B cell (primary cell): ENCODE results near the gene AVP. TPM values are rescaled to one million over a fixed set of nuclear protein-coding genes. Genes with fewer than 3 reads are reported as not detected.

Experiments used
- ATAC-seq: fragments of 200-7000 bp; cut with Tn5 transposase; one replicate; pipeline ENCODE4 v1.10.0; 2021; ENCODE audit warnings: low read depth, mild to moderate bottlenecking, moderate number of reproducible peaks, moderate library complexity
- CTCF ChIA-PET: fragments of 350-600 bp; sonication (Branson Sonifier 250); formaldehyde crosslinking; loops from one replicate; lab custom pipeline; 2021; ENCODE audit warnings: antibody characterized with exemption, inconsistent platforms; lab: Charles Lee
- POLR2A ChIA-PET: fragments of 350-600 bp; sonication (Branson Sonifier 250); formaldehyde crosslinking; loops from one replicate; lab custom pipeline; 2021; ENCODE audit warnings: antibody characterized with exemption; lab: Charles Lee
- DNase-seq: peaks from one replicate; pipeline ENCODE4 v3.0.0; 2013
- H2AFZ ChIP-seq: 2 replicates; pipeline ENCODE4 v1.6.1; 2012; ENCODE audit warnings: mild to moderate bottlenecking, low read depth, low read length; ENCODE audit not compliant: insufficient read depth, poor library complexity, severe bottlenecking
- H3K27ac ChIP-seq, 2 donors: 1 replicate in 1 of 2; 2 replicates in 1 of 2; pipeline ENCODE4 v1.5.1; 2012 to 2013; ENCODE audit warnings: low read length in 2 of 2, mild to moderate bottlenecking in 2 of 2, moderate library complexity in 1 of 2
- H3K27me3 ChIP-seq, 4 experiments: fragments of 200-600 bp in 1 of 4; sonication (generic) in 1 of 4; replicated peaks in 1 of 4; 1 replicate in 2 of 4; 2 replicates in 2 of 4; pipeline versions ENCODE4 v1.6.1 to v1.7.0; 2013 to 2016; ENCODE audit warnings: low read length in 3 of 4, mild to moderate bottlenecking in 2 of 4, mixed read lengths in 1 of 4, moderate library complexity in 1 of 4; ENCODE audit not compliant: insufficient read depth in 4 of 4, control insufficient read depth in 3 of 4; ENCODE audit errors: control extremely low read depth in 1 of 4
- H3K36me3 ChIP-seq, 2 experiments: replicated peaks in 1 of 2; 1 replicate in 1 of 2; 2 replicates in 1 of 2; pipeline versions ENCODE4 v1.6.1 to v1.7.1; 2013; ENCODE audit warnings: low read length in 1 of 2; ENCODE audit not compliant: insufficient read depth in 2 of 2, control insufficient read depth in 1 of 2; ENCODE audit errors: control extremely low read depth in 1 of 2, extremely low read depth in 1 of 2
- H3K4me1 ChIP-seq, 2 donors: fragments of 200-600 bp in 1 of 2; sonication (generic) in 1 of 2; 1 replicate in 1 of 2; 2 replicates in 1 of 2; pipeline versions ENCODE4 v1.5.1 to v1.6.1; 2013 to 2017; ENCODE audit warnings: low read length in 2 of 2; ENCODE audit not compliant: control insufficient read depth in 2 of 2, insufficient read depth in 2 of 2
- H3K4me2 ChIP-seq: replicated peaks from 2 replicates; pipeline ENCODE3; 2012; ENCODE audit warnings: mild to moderate bottlenecking, low read depth, low read length; ENCODE audit not compliant: poor library complexity, severe bottlenecking
- H3K4me3 ChIP-seq, 5 experiments: fragments of 200-600 bp in 1 of 5; sonication (generic) in 1 of 5; 1 replicate in 3 of 5; 2 replicates in 2 of 5; pipeline versions ENCODE4 v1.5.1 to v1.7.0; 2011 to 2016; ENCODE audit warnings: low read length in 4 of 5, mild to moderate bottlenecking in 4 of 5, low read depth in 2 of 5, control low read depth in 1 of 5, moderate library complexity in 1 of 5; ENCODE audit not compliant: insufficient read depth in 1 of 5; ENCODE audit errors: control extremely low read depth in 1 of 5, extremely low read depth in 1 of 5
- H3K79me2 ChIP-seq: fragments of 200-600 bp; sonication (generic); one replicate; pipeline ENCODE4 v1.6.0; 2016; ENCODE audit warnings: low read length; ENCODE audit not compliant: control insufficient read depth, insufficient read depth
- H3K9ac ChIP-seq: fragments of 200-600 bp; sonication (generic); 2 replicates; pipeline ENCODE4 v1.6.1; 2017; ENCODE audit warnings: mild to moderate bottlenecking, low read length, moderate library complexity
- H3K9me3 ChIP-seq, 3 donors: one replicate each; pipeline versions ENCODE4 v1.6.1 to v1.7.1; 2013; ENCODE audit warnings: low read length in 2 of 3; ENCODE audit not compliant: control insufficient read depth in 2 of 3, insufficient read depth in 1 of 3; ENCODE audit errors: control extremely low read depth in 1 of 3
- H4K20me1 ChIP-seq: 2 replicates; pipeline ENCODE4 v1.6.0; 2012; ENCODE audit warnings: mild to moderate bottlenecking, low read length; ENCODE audit not compliant: insufficient read depth, control insufficient read depth, poor library complexity, severe bottlenecking
- H3K27ac Mint-ChIP-seq: one replicate; pipeline ENCODE4 v1.8.0; 2021; ENCODE audit warnings: mixed read lengths
- H3K27me3 Mint-ChIP-seq: one replicate; pipeline ENCODE4 v1.8.0; 2021; ENCODE audit warnings: mixed read lengths
- H3K4me1 Mint-ChIP-seq: one replicate; pipeline ENCODE4 v1.8.0; 2021; ENCODE audit warnings: mixed read lengths
- H3K4me3 Mint-ChIP-seq: one replicate; pipeline ENCODE4 v1.8.0; 2021; ENCODE audit warnings: mixed read lengths
- H3K9me3 Mint-ChIP-seq: one replicate; pipeline ENCODE4 v1.8.0; 2022; ENCODE audit warnings: mixed read lengths; ENCODE audit not compliant: insufficient read depth
- EZH2 ChIP-seq: IDR thresholded peaks from 2 replicates; pipeline ENCODE4 v1.6.1; 2012; ENCODE audit warnings: borderline replicate concordance, low read depth, mild to moderate bottlenecking, moderate library complexity, low read length; ENCODE audit not compliant: insufficient read depth, poor library complexity, severe bottlenecking
- WGBS: methylation state at CpG from one replicate; pipeline ENCODE4 v1.1.5; 2013; ENCODE audit warnings: missing lambda C conversion rate; ENCODE audit not compliant: insufficient coverage; 5-methylcytosine and 5-hydroxymethylcytosine counted together
- intact Hi-C: fragments of 100-400 bp; cut with micrococcal nuclease; formaldehyde crosslinking; loops from one replicate; pipeline ENCODE4 v1.10.0; 2022
- polyA minus RNA-seq: library from RNA; depleted of rRNA, polyadenylated mRNA; stranded (reverse); fragments of >200 nt; gene quantifications from 2 replicates; pipeline ENCODE4 v1.2.3, GENCODE V29; 2012
- polyA plus RNA-seq: library from polyadenylated mRNA; depleted of rRNA; stranded (reverse); fragments of >200 nt; gene quantifications from 2 replicates; pipeline ENCODE4 v1.2.3, GENCODE V29; 2012
- total RNA-seq, 2 donors: library from RNA; stranded (reverse); fragments of 120-200 nt in 1 of 2; gene quantifications; 1 replicate in 1 of 2; 2 replicates in 1 of 2; pipeline versions ENCODE4 v1.2.3 to v1.2.4, GENCODE V29; 2013 to 2022
- TF ChIP-seq, protein P1 (sequence below): fragments of 200-600 bp; IDR thresholded peaks from one replicate; pipeline ENCODE4 v1.8.0; 2022; ENCODE audit warnings: antibody characterized with exemption, mild to moderate bottlenecking

AVP gene, protein sequence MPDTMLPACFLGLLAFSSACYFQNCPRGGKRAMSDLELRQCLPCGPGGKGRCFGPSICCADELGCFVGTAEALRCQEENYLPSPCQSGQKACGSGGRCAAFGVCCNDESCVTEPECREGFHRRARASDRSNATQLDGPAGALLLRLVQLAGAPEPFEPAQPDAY
- total RNA-seq (4.5 and 7.0 TPM in 2 replicates), polyA plus RNA-seq (not detected in 2 replicates), polyA minus RNA-seq (not detected in 2 replicates)
- total RNA-seq (2013), result not detected

DNA sequence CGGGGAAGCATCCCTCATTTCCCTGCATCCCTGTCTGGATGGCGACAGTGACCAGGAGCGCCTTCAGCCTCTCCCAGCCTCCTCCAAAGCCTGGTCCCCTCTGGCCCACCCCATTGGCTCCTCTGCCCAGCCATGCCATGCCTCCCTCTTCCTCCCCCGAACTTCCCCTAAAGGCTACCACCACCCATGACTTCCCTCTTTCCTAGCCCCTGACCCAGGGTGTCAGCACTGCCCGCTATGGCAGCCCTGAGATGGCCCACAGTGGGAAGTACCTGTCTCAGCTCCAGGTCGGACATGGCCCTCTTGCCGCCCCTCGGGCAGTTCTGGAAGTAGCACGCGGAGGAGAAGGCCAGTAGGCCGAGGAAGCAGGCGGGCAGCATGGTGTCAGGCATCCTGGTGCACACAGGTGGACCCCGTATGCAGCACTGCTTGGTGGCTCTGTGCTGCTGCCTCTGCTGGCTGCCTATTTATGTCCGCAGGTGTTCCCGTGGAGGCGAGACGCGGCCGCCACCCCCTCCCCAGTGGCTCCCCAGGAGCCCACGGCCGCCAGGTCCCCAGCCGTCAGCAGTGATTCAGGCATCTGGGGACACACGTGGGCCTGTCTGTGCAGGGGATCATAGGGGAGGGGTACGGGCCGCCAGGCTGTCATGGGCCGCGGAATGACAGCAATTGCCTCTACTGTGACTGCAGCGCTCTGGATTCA lies at the start of gene AVP:
TSS of gene AVP (minus strand) at position 442 of the 703 bp plus-strand sequence. CDS start at position 392, 50 bp downstream.
- ChIA-PET POLR2A (no interaction called here), CTCF (interaction anchor here (0.8 to 2.4 kb wide), 2 partner anchors 12 to 31 kb away, joined by 3 to 7 read pairs; no protein-coding TSS in a partner anchor)
- Histone ChIP-seq H3K27me3 (peaks cover 0 to 50% (median 25%) of the 10 kb centered on the region in 4 experiments), H3K4me3 (no peak within 1 kb of the TSS), H4K20me1 (no peaks in the 10 kb centered on the region), H3K9ac (no peak within 1 kb of the TSS), H3K36me3 (no peaks in the 10 kb centered on the region), H3K27ac (no peak within 1 kb of the TSS), H2AFZ (peak within 1 kb of the TSS; percentile 54), H3K9me3 (peaks cover 0 to 21% (median 0%) of the 10 kb centered on the region in 3 donors), H3K4me2 (peak within 1 kb of the TSS; percentile 83), H3K79me2 (no peaks in the 10 kb centered on the region), H3K4me1 (peaks cover 13 to 23% of the 10 kb centered on the region in 2 donors)
- Mint-ChIP-seq H3K4me3 (peak within 1 kb of the TSS; percentile 76), H3K9me3 (no peaks in the 10 kb centered on the region), H3K27me3 (peaks cover 50% of the 10 kb centered on the region), H3K4me1 (peaks cover 18% of the 10 kb centered on the region), H3K27ac (peak within 1 kb of the TSS; percentile 48)
- DNase-seq, result no peak
- no peak for ATAC-seq
- intact Hi-C loops, result no loop called here
- TF ChIP-seq, protein P1, sequence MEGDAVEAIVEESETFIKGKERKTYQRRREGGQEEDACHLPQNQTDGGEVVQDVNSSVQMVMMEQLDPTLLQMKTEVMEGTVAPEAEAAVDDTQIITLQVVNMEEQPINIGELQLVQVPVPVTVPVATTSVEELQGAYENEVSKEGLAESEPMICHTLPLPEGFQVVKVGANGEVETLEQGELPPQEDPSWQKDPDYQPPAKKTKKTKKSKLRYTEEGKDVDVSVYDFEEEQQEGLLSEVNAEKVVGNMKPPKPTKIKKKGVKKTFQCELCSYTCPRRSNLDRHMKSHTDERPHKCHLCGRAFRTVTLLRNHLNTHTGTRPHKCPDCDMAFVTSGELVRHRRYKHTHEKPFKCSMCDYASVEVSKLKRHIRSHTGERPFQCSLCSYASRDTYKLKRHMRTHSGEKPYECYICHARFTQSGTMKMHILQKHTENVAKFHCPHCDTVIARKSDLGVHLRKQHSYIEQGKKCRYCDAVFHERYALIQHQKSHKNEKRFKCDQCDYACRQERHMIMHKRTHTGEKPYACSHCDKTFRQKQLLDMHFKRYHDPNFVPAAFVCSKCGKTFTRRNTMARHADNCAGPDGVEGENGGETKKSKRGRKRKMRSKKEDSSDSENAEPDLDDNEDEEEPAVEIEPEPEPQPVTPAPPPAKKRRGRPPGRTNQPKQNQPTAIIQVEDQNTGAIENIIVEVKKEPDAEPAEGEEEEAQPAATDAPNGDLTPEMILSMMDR, result no peak
- no peak for TF ChIP-seq EZH2
- WGBS, result 41% methylated on average over 28 of the region's 28 CpGs

DNA sequence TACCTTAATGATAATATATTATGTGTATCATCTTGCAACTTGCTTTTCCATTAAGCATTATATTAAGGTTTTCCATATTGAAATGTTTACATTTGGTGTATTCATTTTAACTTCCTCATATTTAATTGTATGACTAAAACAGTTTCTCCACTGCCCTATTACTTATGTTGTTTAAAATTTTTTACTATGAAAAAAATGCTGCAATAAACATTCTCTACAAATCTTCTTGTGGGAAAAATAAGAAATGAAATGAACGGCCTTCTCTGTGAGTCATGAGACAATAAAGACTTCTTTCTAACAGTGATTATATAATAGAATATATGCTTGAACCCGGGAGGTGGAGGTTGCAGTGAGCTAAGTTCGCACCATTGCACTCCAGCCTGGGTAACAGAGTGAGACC lies 49.6 kb upstream of the AVP start:
- no CpG with 5 or more reads among the region's 3 CpGs for WGBS

More for the DNA sequence above, 49.6 kb upstream of the AVP start:
- H3K4me3 Mint-ChIP-seq, result no peak overlapping the region
- H3K9me3 Mint-ChIP-seq, result no peaks in the 10 kb centered on the region
- H3K27ac Mint-ChIP-seq, result no peak overlapping the region
- Histone ChIP-seq H3K36me3 (peaks cover 4 to 6% of the 10 kb centered on the region in 2 experiments), H3K27me3 (no peaks in the 10 kb centered on the region), H4K20me1 (peaks cover 26% of the 10 kb centered on the region), H3K79me2 (peaks cover 53% of the 10 kb centered on the region), H3K4me1 (no peaks in the 10 kb centered on the region), H3K4me3 (no peak overlapping the region), H3K9ac (no peak overlapping the region), H3K9me3 (no peaks in the 10 kb centered on the region), H3K4me2 (no peak overlapping the region), H2AFZ (no peak overlapping the region), H3K27ac (no peak overlapping the region)
- CTCF ChIA-PET, result no interaction called here
- DNase-seq (no peak), ATAC-seq (no peak)
- peaks cover 2% of the 10 kb centered on the region for H3K4me1 Mint-ChIP-seq
- TF ChIP-seq, protein P1, result no peak
- no peak for TF ChIP-seq EZH2
- intact Hi-C loops, result no loop called here
- POLR2A ChIA-PET, result no interaction called here
- H3K27me3 Mint-ChIP-seq, result no peaks in the 10 kb centered on the region
